Neural progenitor cell (in vitro differentiated cells): Measurements from ENCODE around the gene CTIF.

Experiments
- EZH2phosphoT487 ChIP-seq: fragments of 200-600 bp; sonication (generic); IDR thresholded peaks from 2 replicates; pipeline ENCODE4 v1.6.1; 2017; ENCODE audit warnings: antibody characterized with exemption
- TF ChIP-seq, protein P1 (sequence below): fragments of 200-600 bp; sonication (generic); IDR thresholded peaks from 2 replicates; pipeline ENCODE4 v1.5.1; 2017; ENCODE audit warnings: antibody characterized with exemption, mild to moderate bottlenecking

DNA sequence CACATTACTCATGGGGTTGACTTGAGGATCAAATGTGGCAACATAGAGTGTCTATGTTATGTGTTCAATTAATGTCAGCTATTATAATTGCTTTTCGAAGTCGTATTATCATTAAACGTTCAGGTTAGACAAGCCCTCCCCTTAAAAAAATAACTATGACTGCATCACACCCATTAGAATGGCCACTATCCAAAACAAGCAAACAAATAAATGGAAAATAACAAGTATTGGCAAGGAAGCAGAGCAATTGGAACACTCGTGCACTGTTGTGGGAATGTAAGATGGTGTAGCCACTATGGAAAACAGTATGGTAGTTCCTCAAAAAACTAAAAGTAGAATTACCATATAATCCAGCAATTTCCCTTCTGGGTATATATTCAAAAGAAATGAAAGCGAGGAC, 10.0 kb upstream of the CTIF start:
- TF ChIP-seq, protein P1, sequence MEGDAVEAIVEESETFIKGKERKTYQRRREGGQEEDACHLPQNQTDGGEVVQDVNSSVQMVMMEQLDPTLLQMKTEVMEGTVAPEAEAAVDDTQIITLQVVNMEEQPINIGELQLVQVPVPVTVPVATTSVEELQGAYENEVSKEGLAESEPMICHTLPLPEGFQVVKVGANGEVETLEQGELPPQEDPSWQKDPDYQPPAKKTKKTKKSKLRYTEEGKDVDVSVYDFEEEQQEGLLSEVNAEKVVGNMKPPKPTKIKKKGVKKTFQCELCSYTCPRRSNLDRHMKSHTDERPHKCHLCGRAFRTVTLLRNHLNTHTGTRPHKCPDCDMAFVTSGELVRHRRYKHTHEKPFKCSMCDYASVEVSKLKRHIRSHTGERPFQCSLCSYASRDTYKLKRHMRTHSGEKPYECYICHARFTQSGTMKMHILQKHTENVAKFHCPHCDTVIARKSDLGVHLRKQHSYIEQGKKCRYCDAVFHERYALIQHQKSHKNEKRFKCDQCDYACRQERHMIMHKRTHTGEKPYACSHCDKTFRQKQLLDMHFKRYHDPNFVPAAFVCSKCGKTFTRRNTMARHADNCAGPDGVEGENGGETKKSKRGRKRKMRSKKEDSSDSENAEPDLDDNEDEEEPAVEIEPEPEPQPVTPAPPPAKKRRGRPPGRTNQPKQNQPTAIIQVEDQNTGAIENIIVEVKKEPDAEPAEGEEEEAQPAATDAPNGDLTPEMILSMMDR: no peak
- TF ChIP-seq EZH2phosphoT487: no peak
